OCI-LY1 (cell line): ENCODE results near the gene RFC2.

ENCODE experiments used
- H2AFZ ChIP-seq: fragments of 200-600 bp; sonication (generic), shearing (Covaris generic); 2 replicates; pipeline ENCODE4 v1.6.0; 2014; ENCODE audit warnings: antibody characterized with exemption, mild to moderate bottlenecking, low read length
- H3F3A ChIP-seq: fragments of 200-600 bp; sonication (generic), shearing (Covaris generic); 2 replicates; pipeline ENCODE4 v1.6.0; 2014; ENCODE audit warnings: mild to moderate bottlenecking, antibody characterized with exemption, low read length, moderate library complexity; ENCODE audit not compliant: insufficient read depth
- H3K27ac ChIP-seq: fragments of 200-600 bp; sonication (generic); 2 replicates; pipeline ENCODE4 v1.5.1; 2014; ENCODE audit warnings: low read length, mixed run types, mild to moderate bottlenecking, low read depth; ENCODE audit not compliant: poor library complexity, severe bottlenecking
- H3K27me3 ChIP-seq: fragments of 200-600 bp; sonication (generic); 2 replicates; pipeline ENCODE4 v1.6.0; 2014; ENCODE audit warnings: antibody characterized with exemption, mild to moderate bottlenecking, low read length, moderate library complexity; ENCODE audit not compliant: insufficient read depth
- H3K36me3 ChIP-seq: fragments of 200-600 bp; sonication (generic); 2 replicates; pipeline ENCODE4 v1.6.1; 2014; ENCODE audit warnings: mild to moderate bottlenecking, antibody characterized with exemption, low read length, moderate library complexity, mixed read lengths; ENCODE audit not compliant: insufficient read depth
- H3K4me1 ChIP-seq: fragments of 200-600 bp; sonication (generic); 2 replicates; pipeline ENCODE4 v1.5.1; 2014; ENCODE audit warnings: mild to moderate bottlenecking, low read length, moderate library complexity; ENCODE audit not compliant: insufficient read depth, severe bottlenecking
- H3K4me2 ChIP-seq: fragments of 200-600 bp; sonication (generic), shearing (Covaris generic); 2 replicates; pipeline ENCODE4 v1.6.1; 2014; ENCODE audit warnings: low read length
- H3K4me3 ChIP-seq: fragments of 200-600 bp; sonication (generic); 2 replicates; pipeline ENCODE4 v1.5.1; 2014; ENCODE audit warnings: low read length, low read depth, mild to moderate bottlenecking, mixed read lengths; ENCODE audit not compliant: poor library complexity, severe bottlenecking
- H3K79me2 ChIP-seq: fragments of 200-600 bp; shearing (Covaris generic); 2 replicates; pipeline ENCODE4 v1.6.1; 2016; ENCODE audit warnings: mixed run types, low read length, mixed read lengths; ENCODE audit not compliant: insufficient read depth
- H3K9ac ChIP-seq: fragments of 200-600 bp; sonication (generic), shearing (Covaris generic); 2 replicates; pipeline ENCODE4 v1.6.1; 2014; ENCODE audit warnings: mild to moderate bottlenecking, low read length, mixed read lengths
- H3K9me2 ChIP-seq: fragments of 200-600 bp; sonication (generic), shearing (Covaris generic); 2 replicates; pipeline ENCODE4 v1.6.1; 2014; ENCODE audit warnings: low read depth, mild to moderate bottlenecking, low read length, mixed read lengths
- H3K9me3 ChIP-seq: fragments of 200-600 bp; shearing (Covaris generic); 2 replicates; pipeline ENCODE4 v1.6.1; 2014; ENCODE audit warnings: low read length, mixed read lengths
- H4K20me1 ChIP-seq: fragments of 200-600 bp; sonication (generic), shearing (Covaris generic); 2 replicates; pipeline ENCODE4 v1.6.0; 2016; ENCODE audit warnings: mild to moderate bottlenecking, low read length; ENCODE audit not compliant: insufficient read depth
- CTCF ChIP-seq: fragments of 200-600 bp; sonication (generic), shearing (Covaris generic); IDR thresholded peaks from 2 replicates; pipeline ENCODE4 v1.5.1; 2017; ENCODE audit warnings: mild to moderate bottlenecking, antibody characterized with exemption, low read length, moderate library complexity, mixed read lengths
- EZH2 ChIP-seq: fragments of 200-600 bp; sonication (generic), shearing (Covaris generic); IDR thresholded peaks from 2 replicates; pipeline ENCODE4 v1.8.0; 2017; ENCODE audit warnings: borderline replicate concordance, mixed run types, mild to moderate bottlenecking, antibody characterized with exemption, low read length, moderate library complexity, mixed read lengths

Gene RFC2

GRCh38 chr7:74193054-74193453, 61.1 kb downstream of the RFC2 start:
- Histone ChIP-seq H3K27me3 (no peaks in the 10 kb centered on the region), H3K79me2 (peaks cover 2% of the 10 kb centered on the region), H3K4me1 (no peaks in the 10 kb centered on the region), H3K9ac (no peak overlapping the region), H3K27ac (no peak overlapping the region), H3K9me3 (no peaks in the 10 kb centered on the region), H3K4me3 (no peak overlapping the region), H3K36me3 (peaks cover 95% of the 10 kb centered on the region), H4K20me1 (0 out of 2 replicates have a peak, but pooled peaks cover under 1% of the 10 kb centered on the region), H3K9me2 (no peaks in the 10 kb centered on the region), H2AFZ (no peak overlapping the region), H3F3A (no peaks in the 10 kb centered on the region), H3K4me2 (no peak overlapping the region)
- TF ChIP-seq CTCF, result no peak
- no peak for TF ChIP-seq EZH2

- TF ChIP-seq CTCF (no peak), EZH2 (no peak)
- Histone ChIP-seq H3K79me2 (peaks cover 20% of the 10 kb centered on the region), H3K4me3 (no peak overlapping the region), H3K4me2 (no peak overlapping the region), H3K36me3 (peaks cover 98% of the 10 kb centered on the region), H3K4me1 (no peaks in the 10 kb centered on the region), H2AFZ (no peak overlapping the region), H3K9ac (no peak overlapping the region), H3K27me3 (no peaks in the 10 kb centered on the region), H4K20me1 (0 out of 2 replicates have a peak, but pooled peaks cover 4% of the 10 kb centered on the region), H3K27ac (no peak overlapping the region), H3K9me2 (no peaks in the 10 kb centered on the region), H3F3A (no peaks in the 10 kb centered on the region), H3K9me3 (no peaks in the 10 kb centered on the region)
Measured at GRCh38 chr7:74191231-74191630, 63.0 kb downstream of the RFC2 start.

GRCh38 chr7:74190259-74190658, 63.9 kb downstream of the RFC2 start:
- peaks cover 10% of the 10 kb centered on the region; the same call in 1 of the 2 replicates for H4K20me1 ChIP-seq
- H2AFZ ChIP-seq, result no peak overlapping the region
- no peak overlapping the region for H3K4me2 ChIP-seq
- H3K9me2 ChIP-seq, result no peaks in the 10 kb centered on the region
- peaks cover 29% of the 10 kb centered on the region for H3K79me2 ChIP-seq
- no peaks in the 10 kb centered on the region for H3K27me3 ChIP-seq
- no peak overlapping the region for H3K27ac ChIP-seq
- H3K9me3 ChIP-seq, result no peaks in the 10 kb centered on the region
- H3K9ac ChIP-seq, result no peak overlapping the region
- no peaks in the 10 kb centered on the region for H3F3A ChIP-seq
- peaks cover 5% of the 10 kb centered on the region for H3K4me1 ChIP-seq
- no peak for TF ChIP-seq CTCF
- no peak for TF ChIP-seq EZH2
- H3K36me3 ChIP-seq, result peaks cover 97% of the 10 kb centered on the region
- no peak overlapping the region for H3K4me3 ChIP-seq
